ENCODE results near the gene PRMT6.
"Not testable (repeated sequence)": the region's sequence is repeated elsewhere in the genome, so short reads cannot be mapped to it uniquely, and the experiment has no call there.

The PRMT6 gene

GRCh38 chr1:107091418-107091817 is 34.9 kb downstream of the PRMT6 start:
- DNase-seq (ENCODE audit: extremely low spot score), result no peak
- ChIA-PET POLR2A (no interaction called here), CTCF (no interaction called here)
- TF ChIP-seq CTBP1 (IDR thresholded peaks at IDR 0.05; ENCODE audit: borderline replicate concordance), result no peak
- no peak for TF ChIP-seq SUZ12 (IDR thresholded peaks at IDR 0.05)
- no peak for TF ChIP-seq TARDBP (IDR thresholded peaks at IDR 0.05)
- TF ChIP-seq NFRKB (IDR thresholded peaks at IDR 0.05), result no peak
- TF ChIP-seq FOXM1 (IDR thresholded peaks at IDR 0.05; ENCODE audit: borderline replicate concordance), result no peak
- TF ChIP-seq BHLHE40 (IDR thresholded peaks at IDR 0.05; ENCODE audit: borderline replicate concordance), result no peak
- no peak for TF ChIP-seq FOXA1 (IDR thresholded peaks at IDR 0.05)
- no peak for TF ChIP-seq ZNF384 (IDR thresholded peaks at IDR 0.05)
- TF ChIP-seq L3MBTL2 (conservative IDR thresholded peaks at IDR 0.05), result no peak
- no peak for TF ChIP-seq PKNOX1 (IDR thresholded peaks at IDR 0.05)
- TF ChIP-seq ARNT (IDR thresholded peaks at IDR 0.05), result no peak

DNA sequence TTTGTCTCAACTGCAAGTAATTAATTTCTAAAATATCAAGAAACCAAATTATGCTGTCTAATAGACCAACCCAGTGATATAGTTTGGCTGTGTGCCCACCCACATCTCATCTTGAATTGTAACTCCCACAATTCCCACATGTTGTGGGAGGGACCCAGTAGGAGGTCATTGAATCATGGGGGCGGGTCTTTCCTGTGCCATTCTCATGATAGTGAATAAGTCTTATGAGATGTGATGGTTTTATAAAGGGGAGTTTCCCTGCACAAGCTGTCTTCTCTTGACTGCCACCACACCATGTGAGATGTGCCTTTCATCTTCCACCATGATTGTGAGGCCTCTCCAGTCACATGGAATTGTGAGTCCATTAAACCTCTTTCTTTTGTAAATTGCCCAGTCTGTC is 36.9 kb downstream of the PRMT6 start:
- CTCF ChIA-PET, POLR2A ChIA-PET: not testable (repeated sequence)

GRCh38 chr1:107095647-107096046 is 39.2 kb downstream of the PRMT6 start:
- TF ChIP-seq TARDBP (IDR thresholded peaks at IDR 0.05) (no peak), PKNOX1 (IDR thresholded peaks at IDR 0.05) (no peak), SP1 (IDR thresholded peaks at IDR 0.05) (no peak), FOXK2 (IDR thresholded peaks at IDR 0.05) (no peak), HDGF (IDR thresholded peaks at IDR 0.05; ENCODE audit: borderline replicate concordance) (no peak), BHLHE40 (IDR thresholded peaks at IDR 0.05; ENCODE audit: borderline replicate concordance) (no peak), SUZ12 (IDR thresholded peaks at IDR 0.05) (no peak), NFRKB (IDR thresholded peaks at IDR 0.05) (no peak), ARNT (IDR thresholded peaks at IDR 0.05) (no peak), FOXM1 (IDR thresholded peaks at IDR 0.05; ENCODE audit: borderline replicate concordance) (no peak), LEF1 (IDR thresholded peaks at IDR 0.05; ENCODE audit: borderline replicate concordance) (no peak), CTBP1 (IDR thresholded peaks at IDR 0.05; ENCODE audit: borderline replicate concordance) (no peak)
- ChIA-PET POLR2A (no interaction called here), CTCF (no interaction called here)
- no peak for DNase-seq (ENCODE audit: extremely low spot score)

More for the DNA sequence above, 36.9 kb downstream of the PRMT6 start:
- DNase-seq (ENCODE audit: extremely low spot score), result not testable (repeated sequence)

GRCh38 chr1:107096690-107097089 is 40.2 kb downstream of the PRMT6 start:
- POLR2A ChIA-PET, result no interaction called here
- CTCF ChIA-PET, result no interaction called here
- TF ChIP-seq NFRKB (IDR thresholded peaks at IDR 0.05) (no peak), BHLHE40 (IDR thresholded peaks at IDR 0.05; ENCODE audit: borderline replicate concordance) (no peak), CTBP1 (IDR thresholded peaks at IDR 0.05; ENCODE audit: borderline replicate concordance) (no peak), FOXA1 (IDR thresholded peaks at IDR 0.05) (no peak), PKNOX1 (IDR thresholded peaks at IDR 0.05) (no peak), SUZ12 (IDR thresholded peaks at IDR 0.05) (no peak), ZNF384 (IDR thresholded peaks at IDR 0.05) (no peak), L3MBTL2 (conservative IDR thresholded peaks at IDR 0.05) (no peak), ELF4 (IDR thresholded peaks at IDR 0.05) (no peak), TARDBP (IDR thresholded peaks at IDR 0.05) (no peak), HDGF (IDR thresholded peaks at IDR 0.05; ENCODE audit: borderline replicate concordance) (no peak), FOXK2 (IDR thresholded peaks at IDR 0.05) (no peak), FOXM1 (IDR thresholded peaks at IDR 0.05; ENCODE audit: borderline replicate concordance) (no peak), ARNT (IDR thresholded peaks at IDR 0.05) (no peak), LEF1 (IDR thresholded peaks at IDR 0.05; ENCODE audit: borderline replicate concordance) (no peak), SP1 (IDR thresholded peaks at IDR 0.05) (no peak)
- DNase-seq (ENCODE audit: extremely low spot score), result no peak

DNA sequence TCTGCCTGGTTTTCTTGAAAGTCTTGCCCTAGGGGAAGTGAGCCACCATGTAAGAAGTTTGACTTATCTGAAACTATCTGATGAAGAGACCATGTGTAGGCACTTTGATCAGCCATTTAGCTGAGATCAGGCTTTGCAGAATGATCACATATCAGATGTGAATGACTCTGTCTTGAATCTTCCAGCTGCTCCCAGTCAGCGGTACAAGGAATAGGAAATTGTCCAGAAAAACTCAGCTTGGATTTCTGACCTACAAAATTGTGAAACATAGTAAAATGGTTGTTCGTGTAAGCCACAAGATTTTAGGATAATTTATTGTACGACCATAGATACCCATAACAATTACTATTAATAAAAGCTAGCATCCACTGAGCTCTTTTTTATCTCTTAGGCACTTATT is 42.5 kb downstream of the PRMT6 start:
- ChIA-PET CTCF (no interaction called here), POLR2A (no interaction called here)
- DNase-seq (ENCODE audit: extremely low spot score), result no peak
- TF ChIP-seq CTBP1 (IDR thresholded peaks at IDR 0.05; ENCODE audit: borderline replicate concordance) (no peak), BHLHE40 (IDR thresholded peaks at IDR 0.05; ENCODE audit: borderline replicate concordance) (no peak)

DNA sequence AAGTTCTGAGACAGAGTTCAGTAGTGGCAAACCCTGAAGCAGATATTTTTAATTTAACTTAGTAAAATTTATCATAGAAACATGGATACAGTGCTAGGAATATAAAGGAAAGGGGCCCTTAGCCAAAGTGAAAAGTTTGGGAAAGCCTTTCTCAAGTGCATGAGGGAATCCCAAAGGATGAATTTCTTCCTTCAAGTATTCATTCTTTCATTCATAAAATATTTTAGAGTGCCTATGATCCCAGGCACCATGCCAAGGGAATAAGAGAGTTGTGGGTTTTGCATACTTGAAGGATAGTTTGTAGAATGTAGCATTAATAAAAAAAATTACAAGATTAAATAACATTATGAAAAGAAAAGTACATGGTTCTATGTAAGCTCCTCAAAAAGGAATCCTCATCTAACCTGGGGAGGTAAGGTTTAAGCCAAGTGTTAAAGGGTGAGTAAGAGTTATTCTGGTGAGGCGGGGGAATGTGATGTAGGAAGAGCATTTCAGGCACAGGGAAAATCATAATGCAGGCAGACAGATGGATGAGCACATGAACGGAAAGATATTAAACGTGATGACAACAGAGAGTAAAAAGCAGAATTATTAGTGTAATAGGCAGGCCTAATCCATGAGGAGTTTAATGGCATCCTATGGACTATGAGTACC is 44.0 kb downstream of the PRMT6 start:
- TF ChIP-seq BHLHE40 (IDR thresholded peaks at IDR 0.05; ENCODE audit: borderline replicate concordance), result no peak
- TF ChIP-seq ZNF384 (IDR thresholded peaks at IDR 0.05), result no peak
- TF ChIP-seq ELF4 (IDR thresholded peaks at IDR 0.05), result no peak
- no peak for TF ChIP-seq TARDBP (IDR thresholded peaks at IDR 0.05)
- DNase-seq (ENCODE audit: extremely low spot score), result no peak
- ChIA-PET POLR2A (interaction anchor here (1.2 kb wide), 1 partner anchor 43 kb away, joined by 3 read pairs; no protein-coding TSS in a partner anchor), CTCF (interaction anchor here (0.6 kb wide), 2 partner anchors 24 to 43 kb away, joined by 3 read pairs; no protein-coding TSS in a partner anchor)

- ChIA-PET CTCF (no interaction called here), POLR2A (no interaction called here)
- TF ChIP-seq SP1 (IDR thresholded peaks at IDR 0.05) (no peak), FOXK2 (IDR thresholded peaks at IDR 0.05) (no peak), L3MBTL2 (conservative IDR thresholded peaks at IDR 0.05) (no peak), FOXM1 (IDR thresholded peaks at IDR 0.05; ENCODE audit: borderline replicate concordance) (no peak), PKNOX1 (IDR thresholded peaks at IDR 0.05) (no peak), ZNF384 (IDR thresholded peaks at IDR 0.05) (no peak), TARDBP (IDR thresholded peaks at IDR 0.05) (no peak), LEF1 (IDR thresholded peaks at IDR 0.05; ENCODE audit: borderline replicate concordance) (no peak), CTBP1 (IDR thresholded peaks at IDR 0.05; ENCODE audit: borderline replicate concordance) (no peak), NFRKB (IDR thresholded peaks at IDR 0.05) (no peak), SUZ12 (IDR thresholded peaks at IDR 0.05) (no peak), ARNT (IDR thresholded peaks at IDR 0.05) (no peak), FOXA1 (IDR thresholded peaks at IDR 0.05) (no peak), HDGF (IDR thresholded peaks at IDR 0.05; ENCODE audit: borderline replicate concordance) (no peak)
- DNase-seq (ENCODE audit: extremely low spot score), result no peak
These were observed 49.4 kb downstream of the PRMT6 start for GRCh38 chr1:107105914-107106313.
